A549 (cell line): ENCODE data around the gene NIM1K. TPM values are rescaled to one million over a fixed set of nuclear protein-coding genes. Genes with fewer than 3 reads are reported as not detected.

Experiments
- ATAC-seq, 2 experiments: fragments of 200-7000 bp in 1 of 2; fragments of >200 bp in 1 of 2; cut with Nextera tagmentation in 1 of 2; cut with Tn5 transposase in 1 of 2; 3 replicates each; pipeline versions ENCODE4 v1.8.0 to v1.9.1; 2018 to 2020; ENCODE audit warnings: mild to moderate bottlenecking in 1 of 2, moderate library complexity in 1 of 2
- CTCF ChIA-PET: fragments of 300-600 bp; sonication (Branson Sonifier 250); formaldehyde crosslinking; extraction: SDS; loops from one replicate; lab custom pipeline; 2021; ENCODE audit warnings: antibody characterized with exemption, inconsistent platforms; lab: Yijun Ruan, JAX
- POLR2A ChIA-PET: fragments of 350-600 bp; formaldehyde crosslinking; extraction: SDS; loops from one replicate; lab custom pipeline; 2021; ENCODE audit warnings: antibody characterized with exemption, inconsistent platforms; lab: Yijun Ruan, JAX
- DNase-seq, 2 experiments: peaks; one replicate each; pipeline versions ENCODE4 v3.0.0 to v3.0.0-alpha.2; 2011 to 2016; ENCODE audit warnings: low read depth in 1 of 2, low spot score in 1 of 2
- FAIRE-seq: peaks from 2 replicates; lab custom pipeline; 2011; peaks lifted over from hg19 to GRCh38; lab: Jason Lieb, UNC
- H3K27ac ChIP-seq, 2 experiments: fragments of >200 bp; sonication (Bioruptor Twin); formaldehyde crosslinking; 3 replicates each; pipeline ENCODE4 v1.5.1; 2016 to 2017
- H3K4me1 ChIP-seq: fragments of >200 bp; sonication (Bioruptor Twin); formaldehyde crosslinking; 3 replicates; pipeline ENCODE4 v1.6.1; 2016
- H3K4me2 ChIP-seq: fragments of >200 bp; sonication (Bioruptor Twin); formaldehyde crosslinking; 3 replicates; pipeline ENCODE4 v1.6.1; 2016
- H3K4me3 ChIP-seq: fragments of >200 bp; sonication (Bioruptor Twin); formaldehyde crosslinking; 3 replicates; pipeline ENCODE4 v1.5.1; 2016
- H3K9me3 ChIP-seq: fragments of >200 bp; sonication (Bioruptor Twin); formaldehyde crosslinking; 3 replicates; pipeline ENCODE4 v1.6.1; 2016
- ATOH8 ChIP-seq: fragments of 250-450 bp; sonication (Bioruptor Pico); IDR thresholded peaks from 2 replicates; pipeline ENCODE4 v1.5.0; 2020; ENCODE audit warnings: low read depth, mild to moderate bottlenecking, moderate library complexity
- CEBPB ChIP-seq, 2 experiments: fragments of >200 bp in 1 of 2; sonication (Bioruptor Twin) in 1 of 2; formaldehyde crosslinking in 1 of 2; IDR thresholded peaks; 2 replicates each; pipeline ENCODE4 v1.6.1; 2012 to 2016
- CTCF ChIP-seq: fragments of >200 bp; sonication (Bioruptor Twin); formaldehyde crosslinking; IDR thresholded peaks from 3 replicates; pipeline ENCODE4 v1.5.1; 2016
- E2F6 ChIP-seq: IDR thresholded peaks from 2 replicates; pipeline ENCODE4 v1.6.1; 2012; ENCODE audit warnings: low read depth, borderline replicate concordance
- ESRRA ChIP-seq: fragments of 150-350 bp; IDR thresholded peaks from 2 replicates; pipeline ENCODE4 v1.6.1; 2014; ENCODE audit warnings: mild to moderate bottlenecking, low read length, borderline replicate concordance
- FOXS1 ChIP-seq: fragments of 250-450 bp; sonication (Bioruptor Pico); IDR thresholded peaks from 2 replicates; pipeline ENCODE4 v1.5.0; 2020; ENCODE audit warnings: mild to moderate bottlenecking, moderate library complexity
- HDAC2 ChIP-seq: fragments of 200-600 bp; sonication (generic); IDR thresholded peaks from 2 replicates; pipeline ENCODE4 v1.6.1; 2016
- HOXA7 ChIP-seq: fragments of 250-450 bp; sonication (Bioruptor Pico); IDR thresholded peaks from 2 replicates; pipeline ENCODE4 v1.5.0; 2020; ENCODE audit warnings: mild to moderate bottlenecking, moderate library complexity
- HOXB5 ChIP-seq: fragments of 250-450 bp; sonication (Bioruptor Pico); IDR thresholded peaks from 2 replicates; pipeline ENCODE4 v1.5.0; 2020; ENCODE audit warnings: mild to moderate bottlenecking, moderate library complexity
- JUN ChIP-seq, 2 experiments: fragments of >200 bp; sonication (Bioruptor Twin); formaldehyde crosslinking; IDR thresholded peaks; 2 replicates in 1 of 2; 3 replicates in 1 of 2; pipeline ENCODE4 v1.6.1; 2016 to 2017
- KDM1A ChIP-seq: fragments of 200-600 bp; sonication (generic); IDR thresholded peaks from 2 replicates; pipeline ENCODE4 v1.6.1; 2016; ENCODE audit warnings: low read depth, mild to moderate bottlenecking
- MAX ChIP-seq: IDR thresholded peaks from 2 replicates; pipeline ENCODE4 v1.6.1; 2012
- NPAS2 ChIP-seq: fragments of 250-450 bp; sonication (Bioruptor Pico); IDR thresholded peaks from 2 replicates; pipeline ENCODE4 v1.8.0; 2022; ENCODE audit warnings: mild to moderate bottlenecking, moderate library complexity, borderline replicate concordance
- REST ChIP-seq: fragments of 200-600 bp; sonication (generic); IDR thresholded peaks from 2 replicates; pipeline ENCODE4 v1.6.1; 2016; ENCODE audit warnings: antibody characterized with exemption, mild to moderate bottlenecking, moderate library complexity
- SREBF2 ChIP-seq: fragments of 450-650 bp; IDR thresholded peaks from 2 replicates; pipeline ENCODE4 v1.6.1; 2014; ENCODE audit warnings: mild to moderate bottlenecking, moderate library complexity
- TP53 ChIP-seq: fragments of 250-450 bp; sonication (Bioruptor Pico); IDR thresholded peaks from 2 replicates; pipeline ENCODE4 v1.5.0; 2021; ENCODE audit warnings: mild to moderate bottlenecking, moderate library complexity
- USF2 ChIP-seq: fragments of 450-650 bp; IDR thresholded peaks from 2 replicates; pipeline ENCODE4 v1.6.1; 2014; ENCODE audit warnings: antibody characterized with exemption
- WGBS: methylation state at CpG from one replicate; pipeline ENCODE4 v1.1.6; 2017; ENCODE audit errors: missing lambda C conversion rate; 5-methylcytosine and 5-hydroxymethylcytosine counted together
- polyA plus RNA-seq, 4 experiments: library from polyadenylated mRNA; depleted of rRNA in 3 of 4; stranded (reverse); fragments of >200 nt; fragmentation: RNase III in 1 of 4; extraction: RNeasy Plus Mini Kit Qiagen cat#74134 plus additional on column Dnase treatment in 1 of 4; gene quantifications; 2 replicates in 3 of 4; 3 replicates in 1 of 4; pipeline ENCODE4 v1.2.3, GENCODE V29; 2011 to 2017

The NIM1K gene
- polyA plus RNA-seq, 2 of the 4 experiments (the other 2 are of a cell fraction): 0.06 to 0.23 TPM

- peak; percentile 82 for TF ChIP-seq REST
- no peak for TF ChIP-seq ATOH8 (CRISPR knock-in tag)
- no peak for TF ChIP-seq HOXB5 (CRISPR knock-in tag)
- TF ChIP-seq CEBPB (IDR thresholded peaks at IDR 0.05): no peak
- no peak for TF ChIP-seq JUN (IDR thresholded peaks at IDR 0.05)
- no peak for TF ChIP-seq ESRRA
- TF ChIP-seq NPAS2 (CRISPR knock-in tag): no peak
- TF ChIP-seq FOXS1 (CRISPR knock-in tag): no peak
- TF ChIP-seq CTCF: no peak
- TF ChIP-seq KDM1A: no peak
- no peak for TF ChIP-seq HDAC2
Observed at GRCh38 chr5:43190755-43191603, 1.0 kb upstream of the NIM1K start (continued).

- H3K4me3 ChIP-seq: peak overlapping the region; percentile 61
- 6% methylated on average over 33 of the region's 49 CpGs for WGBS
- peak overlapping the region; percentile 96 for H3K4me2 ChIP-seq
- H3K27ac ChIP-seq: peak overlapping the region; percentile 23 to 71; a peak in 5 of 6 replicates
- H3K9me3 ChIP-seq: no peaks in the 10 kb centered on the region
- ChIA-PET CTCF (interaction anchor here (0.6 to 1.9 kb wide), 4 partner anchors 12 to 119 kb away, joined by 3 to 4 read pairs (median 4); no protein-coding TSS in a partner anchor), POLR2A (interaction anchor here (0.7 to 3.2 kb wide), 3 partner anchors 72 to 291 kb away, joined by 5 to 21 read pairs (median 10); partner anchors contain the start of genes TMEM267 and ZNF131)
- peaks cover 6% of the 10 kb centered on the region for H3K4me1 ChIP-seq
- ATAC-seq (peak; percentile 59 to 60), FAIRE-seq (no peak), DNase-seq (no peak)
- TF ChIP-seq USF2 (0 out of 2 replicates have a peak, but pooled peaks have one; percentile 7), TP53 (CRISPR knock-in tag) (no peak), SREBF2 (no peak), MAX (peak; percentile 70), HOXA7 (CRISPR knock-in tag) (no peak), E2F6 (0 out of 2 replicates have a peak, but pooled peaks have one; percentile 31)
Observed at GRCh38 chr5:43192558-43193180, 644 bp downstream of the NIM1K start.
